Measurements from ENCODE around the gene AIFM1. TPM values are rescaled to one million over a fixed set of nuclear protein-coding genes. Genes with fewer than 3 reads are reported as not detected.

The AIFM1 gene
- total and polyA plus RNA-seq, 2 experiments from 2014 or later = 29.6 to 47.3 TPM

DNA sequence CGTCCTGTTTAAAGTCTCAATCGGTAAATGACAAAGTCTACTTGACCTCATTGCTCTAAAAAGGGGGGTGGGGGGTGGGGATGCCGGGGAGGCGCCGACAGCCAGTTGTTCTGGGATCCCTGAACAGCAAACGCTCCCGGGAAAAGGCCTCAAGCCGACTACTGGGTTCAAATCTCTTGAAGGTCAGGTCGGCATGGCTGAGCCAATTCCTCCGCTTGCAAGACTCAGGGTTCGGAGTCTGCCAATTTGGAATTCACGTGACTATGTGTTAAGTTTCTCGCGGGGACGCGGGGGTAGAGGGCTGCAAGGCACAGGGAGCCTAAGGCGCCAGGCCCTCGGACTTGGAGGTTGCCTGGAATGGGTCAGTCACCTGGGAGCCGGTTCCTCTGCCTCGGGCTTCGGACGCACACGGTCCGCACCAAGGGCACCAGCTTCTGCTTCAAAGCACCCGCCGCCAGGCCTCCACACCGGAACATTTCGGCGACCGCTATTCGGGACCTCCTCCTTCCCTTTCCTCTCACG lies 399 bp downstream of the AIFM1 start:
- no peaks in the 10 kb centered on the region; the same call in 2 of the 3 replicates for H3K9me3 Mint-ChIP-seq
- no peak for DNase-seq (ENCODE audit: low spot score)
- H3K27me3 Mint-ChIP-seq (ENCODE audit: insufficient read depth, low read depth, poor library complexity) = no peaks in the 10 kb centered on the region
- H3K4me1 Mint-ChIP-seq = peaks cover 12% of the 10 kb centered on the region; the same call in 2 of the 3 replicates
- TF ChIP-seq, protein P1, sequence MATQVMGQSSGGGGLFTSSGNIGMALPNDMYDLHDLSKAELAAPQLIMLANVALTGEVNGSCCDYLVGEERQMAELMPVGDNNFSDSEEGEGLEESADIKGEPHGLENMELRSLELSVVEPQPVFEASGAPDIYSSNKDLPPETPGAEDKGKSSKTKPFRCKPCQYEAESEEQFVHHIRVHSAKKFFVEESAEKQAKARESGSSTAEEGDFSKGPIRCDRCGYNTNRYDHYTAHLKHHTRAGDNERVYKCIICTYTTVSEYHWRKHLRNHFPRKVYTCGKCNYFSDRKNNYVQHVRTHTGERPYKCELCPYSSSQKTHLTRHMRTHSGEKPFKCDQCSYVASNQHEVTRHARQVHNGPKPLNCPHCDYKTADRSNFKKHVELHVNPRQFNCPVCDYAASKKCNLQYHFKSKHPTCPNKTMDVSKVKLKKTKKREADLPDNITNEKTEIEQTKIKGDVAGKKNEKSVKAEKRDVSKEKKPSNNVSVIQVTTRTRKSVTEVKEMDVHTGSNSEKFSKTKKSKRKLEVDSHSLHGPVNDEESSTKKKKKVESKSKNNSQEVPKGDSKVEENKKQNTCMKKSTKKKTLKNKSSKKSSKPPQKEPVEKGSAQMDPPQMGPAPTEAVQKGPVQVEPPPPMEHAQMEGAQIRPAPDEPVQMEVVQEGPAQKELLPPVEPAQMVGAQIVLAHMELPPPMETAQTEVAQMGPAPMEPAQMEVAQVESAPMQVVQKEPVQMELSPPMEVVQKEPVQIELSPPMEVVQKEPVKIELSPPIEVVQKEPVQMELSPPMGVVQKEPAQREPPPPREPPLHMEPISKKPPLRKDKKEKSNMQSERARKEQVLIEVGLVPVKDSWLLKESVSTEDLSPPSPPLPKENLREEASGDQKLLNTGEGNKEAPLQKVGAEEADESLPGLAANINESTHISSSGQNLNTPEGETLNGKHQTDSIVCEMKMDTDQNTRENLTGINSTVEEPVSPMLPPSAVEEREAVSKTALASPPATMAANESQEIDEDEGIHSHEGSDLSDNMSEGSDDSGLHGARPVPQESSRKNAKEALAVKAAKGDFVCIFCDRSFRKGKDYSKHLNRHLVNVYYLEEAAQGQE (IDR thresholded peaks at IDR 0.05; ENCODE audit: unreplicated experiment) = no peak
- TF ChIP-seq EZH2 (IDR thresholded peaks at IDR 0.05; ENCODE audit: low read depth, unreplicated experiment) (no peak), JUNB (IDR thresholded peaks at IDR 0.05; ENCODE audit: unreplicated experiment) (no peak), EZH2phosphoT487 (IDR thresholded peaks at IDR 0.05; ENCODE audit: unreplicated experiment) (no peak), STAT1 (IDR thresholded peaks at IDR 0.05; ENCODE audit: unreplicated experiment) (no peak), POLR2AphosphoS5 (IDR thresholded peaks at IDR 0.05; ENCODE audit: low read depth) (no peak), ZNF114 (CRISPR knock-in tag; IDR thresholded peaks at IDR 0.05) (no peak), CREB1 (CRISPR knock-in tag; IDR thresholded peaks at IDR 0.05; ENCODE audit: low read depth) (no peak), ZNF331 (CRISPR knock-in tag; IDR thresholded peaks at IDR 0.05; ENCODE audit: low read depth) (no peak), NANOG (IDR thresholded peaks at IDR 0.05; ENCODE audit: borderline replicate concordance) (no peak)
- TF ChIP-seq, protein P2, sequence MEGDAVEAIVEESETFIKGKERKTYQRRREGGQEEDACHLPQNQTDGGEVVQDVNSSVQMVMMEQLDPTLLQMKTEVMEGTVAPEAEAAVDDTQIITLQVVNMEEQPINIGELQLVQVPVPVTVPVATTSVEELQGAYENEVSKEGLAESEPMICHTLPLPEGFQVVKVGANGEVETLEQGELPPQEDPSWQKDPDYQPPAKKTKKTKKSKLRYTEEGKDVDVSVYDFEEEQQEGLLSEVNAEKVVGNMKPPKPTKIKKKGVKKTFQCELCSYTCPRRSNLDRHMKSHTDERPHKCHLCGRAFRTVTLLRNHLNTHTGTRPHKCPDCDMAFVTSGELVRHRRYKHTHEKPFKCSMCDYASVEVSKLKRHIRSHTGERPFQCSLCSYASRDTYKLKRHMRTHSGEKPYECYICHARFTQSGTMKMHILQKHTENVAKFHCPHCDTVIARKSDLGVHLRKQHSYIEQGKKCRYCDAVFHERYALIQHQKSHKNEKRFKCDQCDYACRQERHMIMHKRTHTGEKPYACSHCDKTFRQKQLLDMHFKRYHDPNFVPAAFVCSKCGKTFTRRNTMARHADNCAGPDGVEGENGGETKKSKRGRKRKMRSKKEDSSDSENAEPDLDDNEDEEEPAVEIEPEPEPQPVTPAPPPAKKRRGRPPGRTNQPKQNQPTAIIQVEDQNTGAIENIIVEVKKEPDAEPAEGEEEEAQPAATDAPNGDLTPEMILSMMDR (conservative IDR thresholded peaks at IDR 0.05; ENCODE audit: low read depth in 2 of 2) = no peak
- TF ChIP-seq, protein P3, sequence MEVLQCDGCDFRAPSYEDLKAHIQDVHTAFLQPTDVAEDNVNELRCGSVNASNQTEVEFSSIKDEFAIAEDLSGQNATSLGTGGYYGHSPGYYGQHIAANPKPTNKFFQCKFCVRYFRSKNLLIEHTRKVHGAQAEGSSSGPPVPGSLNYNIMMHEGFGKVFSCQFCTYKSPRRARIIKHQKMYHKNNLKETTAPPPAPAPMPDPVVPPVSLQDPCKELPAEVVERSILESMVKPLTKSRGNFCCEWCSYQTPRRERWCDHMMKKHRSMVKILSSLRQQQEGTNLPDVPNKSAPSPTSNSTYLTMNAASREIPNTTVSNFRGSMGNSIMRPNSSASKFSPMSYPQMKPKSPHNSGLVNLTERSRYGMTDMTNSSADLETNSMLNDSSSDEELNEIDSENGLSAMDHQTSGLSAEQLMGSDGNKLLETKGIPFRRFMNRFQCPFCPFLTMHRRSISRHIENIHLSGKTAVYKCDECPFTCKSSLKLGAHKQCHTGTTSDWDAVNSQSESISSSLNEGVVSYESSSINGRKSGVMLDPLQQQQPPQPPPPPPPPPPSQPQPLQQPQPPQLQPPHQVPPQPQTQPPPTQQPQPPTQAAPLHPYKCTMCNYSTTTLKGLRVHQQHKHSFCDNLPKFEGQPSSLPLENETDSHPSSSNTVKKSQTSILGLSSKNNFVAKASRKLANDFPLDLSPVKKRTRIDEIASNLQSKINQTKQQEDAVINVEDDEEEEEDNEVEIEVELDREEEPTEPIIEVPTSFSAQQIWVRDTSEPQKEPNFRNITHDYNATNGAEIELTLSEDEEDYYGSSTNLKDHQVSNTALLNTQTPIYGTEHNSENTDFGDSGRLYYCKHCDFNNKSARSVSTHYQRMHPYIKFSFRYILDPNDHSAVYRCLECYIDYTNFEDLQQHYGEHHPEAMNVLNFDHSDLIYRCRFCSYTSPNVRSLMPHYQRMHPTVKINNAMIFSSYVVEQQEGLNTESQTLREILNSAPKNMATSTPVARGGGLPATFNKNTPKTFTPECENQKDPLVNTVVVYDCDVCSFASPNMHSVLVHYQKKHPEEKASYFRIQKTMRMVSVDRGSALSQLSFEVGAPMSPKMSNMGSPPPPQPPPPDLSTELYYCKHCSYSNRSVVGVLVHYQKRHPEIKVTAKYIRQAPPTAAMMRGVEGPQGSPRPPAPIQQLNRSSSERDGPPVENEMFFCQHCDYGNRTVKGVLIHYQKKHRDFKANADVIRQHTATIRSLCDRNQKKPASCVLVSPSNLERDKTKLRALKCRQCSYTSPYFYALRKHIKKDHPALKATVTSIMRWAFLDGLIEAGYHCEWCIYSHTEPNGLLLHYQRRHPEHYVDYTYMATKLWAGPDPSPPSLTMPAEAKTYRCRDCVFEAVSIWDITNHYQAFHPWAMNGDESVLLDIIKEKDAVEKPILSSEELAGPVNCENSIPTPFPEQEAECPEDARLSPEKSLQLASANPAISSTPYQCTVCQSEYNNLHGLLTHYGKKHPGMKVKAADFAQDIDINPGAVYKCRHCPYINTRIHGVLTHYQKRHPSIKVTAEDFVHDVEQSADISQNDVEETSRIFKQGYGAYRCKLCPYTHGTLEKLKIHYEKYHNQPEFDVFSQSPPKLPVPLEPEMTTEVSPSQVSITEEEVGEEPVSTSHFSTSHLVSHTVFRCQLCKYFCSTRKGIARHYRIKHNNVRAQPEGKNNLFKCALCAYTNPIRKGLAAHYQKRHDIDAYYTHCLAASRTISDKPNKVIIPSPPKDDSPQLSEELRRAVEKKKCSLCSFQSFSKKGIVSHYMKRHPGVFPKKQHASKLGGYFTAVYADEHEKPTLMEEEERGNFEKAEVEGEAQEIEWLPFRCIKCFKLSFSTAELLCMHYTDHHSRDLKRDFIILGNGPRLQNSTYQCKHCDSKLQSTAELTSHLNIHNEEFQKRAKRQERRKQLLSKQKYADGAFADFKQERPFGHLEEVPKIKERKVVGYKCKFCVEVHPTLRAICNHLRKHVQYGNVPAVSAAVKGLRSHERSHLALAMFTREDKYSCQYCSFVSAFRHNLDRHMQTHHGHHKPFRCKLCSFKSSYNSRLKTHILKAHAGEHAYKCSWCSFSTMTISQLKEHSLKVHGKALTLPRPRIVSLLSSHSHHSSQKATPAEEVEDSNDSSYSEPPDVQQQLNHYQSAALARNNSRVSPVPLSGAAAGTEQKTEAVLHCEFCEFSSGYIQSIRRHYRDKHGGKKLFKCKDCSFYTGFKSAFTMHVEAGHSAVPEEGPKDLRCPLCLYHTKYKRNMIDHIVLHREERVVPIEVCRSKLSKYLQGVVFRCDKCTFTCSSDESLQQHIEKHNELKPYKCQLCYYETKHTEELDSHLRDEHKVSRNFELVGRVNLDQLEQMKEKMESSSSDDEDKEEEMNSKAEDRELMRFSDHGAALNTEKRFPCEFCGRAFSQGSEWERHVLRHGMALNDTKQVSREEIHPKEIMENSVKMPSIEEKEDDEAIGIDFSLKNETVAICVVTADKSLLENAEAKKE (CRISPR knock-in tag; IDR thresholded peaks at IDR 0.05) = no peak
- TF ChIP-seq, protein P4, sequence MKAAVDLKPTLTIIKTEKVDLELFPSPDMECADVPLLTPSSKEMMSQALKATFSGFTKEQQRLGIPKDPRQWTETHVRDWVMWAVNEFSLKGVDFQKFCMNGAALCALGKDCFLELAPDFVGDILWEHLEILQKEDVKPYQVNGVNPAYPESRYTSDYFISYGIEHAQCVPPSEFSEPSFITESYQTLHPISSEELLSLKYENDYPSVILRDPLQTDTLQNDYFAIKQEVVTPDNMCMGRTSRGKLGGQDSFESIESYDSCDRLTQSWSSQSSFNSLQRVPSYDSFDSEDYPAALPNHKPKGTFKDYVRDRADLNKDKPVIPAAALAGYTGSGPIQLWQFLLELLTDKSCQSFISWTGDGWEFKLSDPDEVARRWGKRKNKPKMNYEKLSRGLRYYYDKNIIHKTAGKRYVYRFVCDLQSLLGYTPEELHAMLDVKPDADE (IDR thresholded peaks at IDR 0.05) = no peak
- H3K27ac ChIP-seq (ENCODE audit: low read depth) = peak overlapping the region; percentile 55; the same call in 1 of the 2 replicates
- H3K79me2 ChIP-seq (replicated peaks; ENCODE audit: insufficient read depth) = peaks cover 43% of the 10 kb centered on the region
- no peaks in the 10 kb centered on the region for H3K36me3 ChIP-seq (ENCODE audit: insufficient read depth)
- peak overlapping the region; percentile 95 for H3K27ac Mint-ChIP-seq
- peak overlapping the region; percentile 94 for H3K4me3 Mint-ChIP-seq
- no peak overlapping the region for H2AFZ ChIP-seq
- no peaks in the 10 kb centered on the region for H3F3A ChIP-seq (replicated peaks; ENCODE audit: low read depth)
- H3K4me1 ChIP-seq (ENCODE audit: insufficient read depth) = peaks cover 9% of the 10 kb centered on the region
- peak overlapping the region; percentile 84 for H3K4me3 ChIP-seq
- no peaks in the 10 kb centered on the region for H3K27me3 ChIP-seq (ENCODE audit: insufficient read depth)
- peak overlapping the region; percentile 85 for H3K4me2 ChIP-seq
- H4K20me1 ChIP-seq (replicated peaks; ENCODE audit: insufficient read depth) = no peaks in the 10 kb centered on the region
- peak; percentile 70 for ATAC-seq
- H3K9me2 ChIP-seq (ENCODE audit: insufficient read depth) = no peaks in the 10 kb centered on the region
- no peaks in the 10 kb centered on the region; the same call in 1 of the 3 replicates for H3K36me3 Mint-ChIP-seq (ENCODE audit: low read depth)

Measured in GM23338 (cell line).